Mesothelial cell of epicardium (in vitro differentiated cells): Measurements from ENCODE around the gene OSBPL6. TPM values are rescaled to one million over a fixed set of nuclear protein-coding genes. Genes with fewer than 3 reads are reported as not detected.

Experiments
- DNase-seq, 2 experiments: peaks; one replicate each; pipeline ENCODE4 v3.0.0; 2021; ENCODE audit warnings: low spot score in 2 of 2; ENCODE audit not compliant: unreplicated experiment in 2 of 2
- H3K27ac Mint-ChIP-seq: 2 replicates; pipeline ENCODE4 v1.8.0; 2021; ENCODE audit warnings: mixed read lengths
- H3K27me3 Mint-ChIP-seq: 2 replicates; pipeline ENCODE4 v1.8.0; 2021; ENCODE audit warnings: low read depth, mixed read lengths
- H3K36me3 Mint-ChIP-seq: 2 replicates; pipeline ENCODE4 v1.8.0; 2021; ENCODE audit warnings: mixed read lengths
- H3K4me1 Mint-ChIP-seq: 2 replicates; pipeline ENCODE4 v1.8.0; 2021; ENCODE audit warnings: mixed read lengths
- H3K4me3 Mint-ChIP-seq: 2 replicates; pipeline ENCODE4 v1.8.0; 2021; ENCODE audit warnings: mild to moderate bottlenecking, moderate library complexity, mixed read lengths
- H3K9me3 Mint-ChIP-seq: 2 replicates; pipeline ENCODE4 v1.8.0; 2021; ENCODE audit warnings: mixed read lengths
- CTCF ChIP-seq: fragments of 200-600 bp; sonication (generic); IDR thresholded peaks from one replicate; pipeline ENCODE4 v1.5.0; 2021; ENCODE audit warnings: antibody characterized with exemption; ENCODE audit not compliant: unreplicated experiment
- total RNA-seq: library from RNA; stranded (reverse); gene quantifications from 3 replicates; pipeline ENCODE4 v1.2.1, GENCODE V29; 2021

Gene OSBPL6
- total RNA-seq, 1 donor from 2014 or later: 2.8 TPM

- peak overlapping the region; percentile 74 for H3K27ac Mint-ChIP-seq
- no peak for DNase-seq
Observed at GRCh38 chr2:178327516-178327915, 133.2 kb downstream of the OSBPL6 start.

GRCh38 chr2:178328037-178328436 is 133.7 kb downstream of the OSBPL6 start:
- Mint-ChIP-seq H3K27me3 (no peaks in the 10 kb centered on the region), H3K9me3 (no peaks in the 10 kb centered on the region), H3K4me3 (no peak overlapping the region), H3K27ac (peak overlapping the region; percentile 74), H3K36me3 (no peaks in the 10 kb centered on the region), H3K4me1 (peaks cover 55% of the 10 kb centered on the region)
- TF ChIP-seq CTCF: no peak
- DNase-seq: no peak

More at GRCh38 chr2:178327516-178327915, 133.2 kb downstream of the OSBPL6 start:
- no peaks in the 10 kb centered on the region for H3K36me3 Mint-ChIP-seq
- no peaks in the 10 kb centered on the region for H3K27me3 Mint-ChIP-seq
- no peaks in the 10 kb centered on the region for H3K9me3 Mint-ChIP-seq
- no peak overlapping the region for H3K4me3 Mint-ChIP-seq
- H3K4me1 Mint-ChIP-seq: peaks cover 60% of the 10 kb centered on the region
- no peak for TF ChIP-seq CTCF

GRCh38 chr2:178330175-178331017 is 136.1 kb downstream of the OSBPL6 start:
- H3K27ac Mint-ChIP-seq: no peak overlapping the region
- no peaks in the 10 kb centered on the region for H3K36me3 Mint-ChIP-seq

GRCh38 chr2:178331474-178332432 is 137.4 kb downstream of the OSBPL6 start:
- Mint-ChIP-seq H3K36me3 (peaks cover under 1% of the 10 kb centered on the region), H3K27me3 (no peaks in the 10 kb centered on the region), H3K4me1 (peaks cover 51% of the 10 kb centered on the region), H3K4me3 (no peak overlapping the region), H3K27ac (no peak overlapping the region), H3K9me3 (no peaks in the 10 kb centered on the region)
- DNase-seq: no peak
- TF ChIP-seq CTCF: no peak

More at GRCh38 chr2:178330175-178331017, 136.1 kb downstream of the OSBPL6 start:
- DNase-seq: no peak
- Mint-ChIP-seq H3K27me3 (no peaks in the 10 kb centered on the region), H3K9me3 (no peaks in the 10 kb centered on the region), H3K4me1 (peaks cover 43% of the 10 kb centered on the region), H3K4me3 (no peak overlapping the region)
- TF ChIP-seq CTCF: no peak

- no peak for TF ChIP-seq CTCF
- H3K27me3 Mint-ChIP-seq: no peaks in the 10 kb centered on the region
- no peak for DNase-seq
- no peak overlapping the region for H3K4me3 Mint-ChIP-seq
- H3K9me3 Mint-ChIP-seq: no peaks in the 10 kb centered on the region
- H3K36me3 Mint-ChIP-seq: peaks cover 3% of the 10 kb centered on the region
- peaks cover 45% of the 10 kb centered on the region for H3K4me1 Mint-ChIP-seq
- H3K27ac Mint-ChIP-seq: no peak overlapping the region
Observed at GRCh38 chr2:178333851-178334250, 139.5 kb downstream of the OSBPL6 start.
